ENCODE results near the gene HNRNPA0.

Gene HNRNPA0

DNA sequence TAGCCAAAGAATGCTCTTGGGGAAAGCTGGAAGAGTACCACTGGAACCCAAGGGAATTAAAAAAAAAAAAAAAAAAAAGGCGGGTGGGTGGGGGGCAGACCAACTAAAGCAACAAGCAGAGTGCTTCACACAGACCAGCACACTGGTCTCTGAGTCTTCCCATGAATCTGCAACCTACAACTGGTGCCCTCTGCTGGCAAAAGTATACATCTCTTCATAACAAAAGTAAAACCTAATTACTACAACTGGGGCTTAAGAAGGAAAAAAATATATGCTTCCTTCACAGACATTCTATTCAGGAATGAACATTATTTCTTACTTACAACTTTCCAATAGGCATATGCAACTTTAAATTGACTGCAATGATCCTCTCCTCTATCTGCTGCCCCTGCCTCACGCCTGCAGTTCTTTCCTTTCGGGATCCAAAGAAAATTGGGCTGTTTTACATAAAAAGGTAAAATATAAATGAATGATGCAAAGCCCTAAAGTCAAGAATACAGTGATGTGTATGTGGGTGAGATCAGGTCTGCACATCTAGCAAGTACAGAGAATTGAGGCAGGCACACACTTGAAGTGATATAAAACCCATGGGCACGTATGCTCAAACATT lies 11.0 kb downstream of the HNRNPA0 start:
- DNase-seq (ENCODE audit: low spot score), result peak; percentile 43
- in situ Hi-C loops (cut with MboI; ENCODE audit: low pct_unique_long_range_greater_than_20kb, low sequenced_read_pairs, unreplicated experiment), result no loop called here
- peak; percentile 70 for TF ChIP-seq CTCF (IDR thresholded peaks at IDR 0.05; ENCODE audit: extremely low read depth, insufficient read depth, missing control alignments)

DNA sequence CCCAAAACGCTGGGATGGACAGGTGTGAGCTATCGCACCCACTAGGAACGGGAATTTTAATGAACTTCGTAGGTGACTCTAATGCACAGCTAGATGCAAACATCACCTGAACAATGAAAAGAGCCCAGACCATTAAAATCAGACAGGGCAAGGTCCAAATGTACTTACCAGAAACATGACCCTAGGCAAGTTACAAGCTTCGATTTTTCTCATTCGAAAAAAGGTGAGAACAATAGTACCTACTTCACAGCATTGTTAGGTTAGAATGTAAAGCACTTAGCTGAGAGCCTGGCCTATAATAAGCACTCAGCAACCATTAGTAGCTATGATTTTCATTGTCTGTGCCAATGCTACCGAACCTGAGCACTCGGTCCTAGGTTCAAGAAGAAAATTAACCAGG lies 12.4 kb downstream of the HNRNPA0 start:
- in situ Hi-C loops (cut with MboI; ENCODE audit: low pct_unique_long_range_greater_than_20kb, low sequenced_read_pairs, unreplicated experiment), result no loop called here
- no peak for TF ChIP-seq CTCF (IDR thresholded peaks at IDR 0.05; ENCODE audit: extremely low read depth, insufficient read depth, missing control alignments)
- no peak for DNase-seq (ENCODE audit: low spot score)

- TF ChIP-seq CTCF (IDR thresholded peaks at IDR 0.05; ENCODE audit: extremely low read depth, insufficient read depth, missing control alignments), result no peak
- in situ Hi-C loops (cut with MboI; ENCODE audit: low pct_unique_long_range_greater_than_20kb, low sequenced_read_pairs, unreplicated experiment), result loop anchor here (10.0 kb wide), 1 partner anchor 75 kb away; no protein-coding TSS in a partner anchor
These were observed 14.4 kb downstream of the HNRNPA0 start for GRCh38 chr5:137739737-137740136.

GRCh38 chr5:137738947-137739346 lies 15.2 kb downstream of the HNRNPA0 start:
- in situ Hi-C loops (cut with MboI; ENCODE audit: low pct_unique_long_range_greater_than_20kb, low sequenced_read_pairs, unreplicated experiment), result loop anchor here (10.0 kb wide), 1 partner anchor 74 kb away; no protein-coding TSS in a partner anchor
- DNase-seq (ENCODE audit: low spot score), result no peak
- TF ChIP-seq CTCF (IDR thresholded peaks at IDR 0.05; ENCODE audit: extremely low read depth, insufficient read depth, missing control alignments), result no peak

More at GRCh38 chr5:137739737-137740136, 14.4 kb downstream of the HNRNPA0 start:
- DNase-seq (ENCODE audit: low spot score), result no peak

DNA sequence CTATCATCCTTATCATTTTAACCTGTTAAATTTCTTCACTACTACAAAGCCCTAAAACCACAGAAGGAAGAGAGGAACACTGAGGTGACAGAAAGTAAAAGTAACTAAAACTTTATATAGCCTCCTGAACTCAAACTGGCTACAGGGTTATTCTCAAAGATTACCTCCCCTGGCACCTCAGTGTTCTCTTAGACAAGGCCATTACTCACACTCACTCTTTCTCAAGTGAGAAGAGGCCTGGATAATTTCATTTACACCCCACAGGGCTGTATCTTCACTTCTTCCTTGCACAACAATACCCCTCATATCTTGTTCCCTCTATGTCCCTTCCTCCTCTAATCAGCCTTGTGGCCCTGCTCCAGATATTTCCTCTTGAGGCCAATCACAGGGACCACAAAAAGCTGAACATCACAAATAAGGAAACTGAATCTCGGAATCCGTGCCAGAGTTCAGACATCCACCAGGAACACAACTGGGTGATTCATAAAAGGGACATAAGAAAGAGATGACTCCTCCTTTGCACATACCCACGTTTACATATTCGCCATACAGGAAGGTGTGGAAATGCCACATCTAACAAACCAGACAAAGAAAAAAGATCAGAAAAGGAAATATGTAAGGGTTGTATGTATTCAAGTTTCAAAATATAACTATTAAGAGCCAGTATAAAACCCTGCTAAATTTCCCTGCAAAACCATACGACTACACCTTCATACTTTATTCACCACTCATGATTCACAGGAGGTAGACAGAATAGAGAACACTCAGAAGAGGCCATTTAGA lies 16.6 kb downstream of the HNRNPA0 start:
- DNase-seq (ENCODE audit: low spot score), result no peak
- in situ Hi-C loops (cut with MboI; ENCODE audit: low pct_unique_long_range_greater_than_20kb, low sequenced_read_pairs, unreplicated experiment), result loop anchor here (10.0 kb wide), 1 partner anchor 73 kb away; no protein-coding TSS in a partner anchor

DNA sequence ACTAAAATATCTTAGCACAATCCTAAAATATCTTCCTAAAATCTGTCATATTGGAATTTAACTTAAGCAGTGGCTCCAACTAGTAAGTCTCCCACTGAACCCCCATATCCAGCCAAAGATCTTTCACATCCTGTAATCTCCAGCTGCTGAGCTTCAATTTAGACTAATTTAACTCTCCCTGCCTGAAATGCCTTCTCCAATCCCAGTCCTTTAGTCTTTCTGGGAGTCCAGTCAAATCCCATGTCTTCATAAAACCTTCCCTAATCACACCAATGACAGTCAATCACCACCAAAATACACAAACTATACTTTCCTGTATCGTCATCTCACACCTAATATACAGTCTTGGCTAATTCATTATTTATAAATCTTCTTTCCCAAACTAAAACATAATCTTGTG lies 17.7 kb downstream of the HNRNPA0 start:
- in situ Hi-C loops (cut with MboI; ENCODE audit: low pct_unique_long_range_greater_than_20kb, low sequenced_read_pairs, unreplicated experiment), result loop anchor here (10.0 kb wide), 1 partner anchor 72 kb away; no protein-coding TSS in a partner anchor
- TF ChIP-seq CTCF (IDR thresholded peaks at IDR 0.05; ENCODE audit: extremely low read depth, insufficient read depth, missing control alignments), result no peak
- DNase-seq (ENCODE audit: low spot score), result no peak

More for the DNA sequence above, 16.6 kb downstream of the HNRNPA0 start:
- no peak for TF ChIP-seq CTCF (IDR thresholded peaks at IDR 0.05; ENCODE audit: extremely low read depth, insufficient read depth, missing control alignments)

All from GM13977 (cell line).